Measurements from ENCODE around the gene COL6A3. TPM values are rescaled to one million over a fixed set of nuclear protein-coding genes. Genes with fewer than 3 reads are reported as not detected.

Gene COL6A3
- total and polyA plus RNA-seq, 9 of the 15 experiments (the other 6 are each of a cell fraction or from before 2014, with no cell fraction given), result 0.07 to 4.1 (median 1.5) TPM

- TF ChIP-seq, protein P1, sequence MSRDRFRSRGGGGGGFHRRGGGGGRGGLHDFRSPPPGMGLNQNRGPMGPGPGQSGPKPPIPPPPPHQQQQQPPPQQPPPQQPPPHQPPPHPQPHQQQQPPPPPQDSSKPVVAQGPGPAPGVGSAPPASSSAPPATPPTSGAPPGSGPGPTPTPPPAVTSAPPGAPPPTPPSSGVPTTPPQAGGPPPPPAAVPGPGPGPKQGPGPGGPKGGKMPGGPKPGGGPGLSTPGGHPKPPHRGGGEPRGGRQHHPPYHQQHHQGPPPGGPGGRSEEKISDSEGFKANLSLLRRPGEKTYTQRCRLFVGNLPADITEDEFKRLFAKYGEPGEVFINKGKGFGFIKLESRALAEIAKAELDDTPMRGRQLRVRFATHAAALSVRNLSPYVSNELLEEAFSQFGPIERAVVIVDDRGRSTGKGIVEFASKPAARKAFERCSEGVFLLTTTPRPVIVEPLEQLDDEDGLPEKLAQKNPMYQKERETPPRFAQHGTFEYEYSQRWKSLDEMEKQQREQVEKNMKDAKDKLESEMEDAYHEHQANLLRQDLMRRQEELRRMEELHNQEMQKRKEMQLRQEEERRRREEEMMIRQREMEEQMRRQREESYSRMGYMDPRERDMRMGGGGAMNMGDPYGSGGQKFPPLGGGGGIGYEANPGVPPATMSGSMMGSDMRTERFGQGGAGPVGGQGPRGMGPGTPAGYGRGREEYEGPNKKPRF (IDR thresholded peaks at IDR 0.05; ENCODE audit: low read depth, low read length), result no peak
- TF ChIP-seq ZNF239 (CRISPR knock-in tag; IDR thresholded peaks at IDR 0.05) (no peak), CREB3L1 (IDR thresholded peaks at IDR 0.05; ENCODE audit: borderline replicate concordance, low read depth) (no peak), KDM5B (IDR thresholded peaks at IDR 0.05; ENCODE audit: insufficient replicate concordance, low read depth, low read length) (no peak)
These were observed 24.1 kb downstream of the COL6A3 start (continued) for GRCh38 chr2:237389831-237390230.

DNA sequence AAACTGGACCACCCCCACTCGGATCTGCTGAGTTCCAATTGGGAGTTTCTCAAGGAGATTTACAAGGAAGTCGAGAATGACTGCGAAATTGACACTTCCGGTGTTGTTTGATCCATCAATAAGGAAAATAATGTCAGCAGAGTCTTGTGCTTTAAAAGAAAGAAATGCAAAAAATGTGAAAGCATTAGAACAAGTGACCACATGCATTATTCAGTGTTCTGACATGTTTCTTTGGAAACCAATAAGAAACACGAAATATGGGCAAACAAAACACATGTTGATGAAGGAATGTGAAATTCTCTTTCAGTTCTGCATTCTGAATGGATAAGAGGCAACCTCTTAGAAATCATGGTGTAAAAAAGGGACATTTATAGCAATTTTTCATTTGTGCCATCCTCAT, 25.9 kb downstream of the COL6A3 start:
- DNase-seq (ENCODE audit: extremely low read depth in 1 of 4, low spot score in 3 of 4), result no peak
- Histone ChIP-seq H2AFZ (ENCODE audit: low read depth, low read length) (no peak overlapping the region), H3K9me3 (replicated peaks; ENCODE audit: control insufficient read depth, insufficient read depth, low read depth, low read length) (no peaks in the 10 kb centered on the region), H3K79me2 (ENCODE audit: control insufficient read depth, insufficient read depth, low read length) (no peaks in the 10 kb centered on the region), H3K9me1 (ENCODE audit: control insufficient read depth, insufficient read depth, low read length) (no peaks in the 10 kb centered on the region), H4K20me1 (replicated peaks; ENCODE audit: control insufficient read depth, insufficient read depth, low read length) (no peaks in the 10 kb centered on the region), H3K9ac (ENCODE audit: insufficient read depth in 1 of 2, low read depth in 2 of 2, low read length in 2 of 2) (no peak overlapping the region), H3K4me2 (ENCODE audit: insufficient read depth, low read length) (no peak overlapping the region), H3K27ac (ENCODE audit: extremely low read depth, low read depth, low read length) (no peak overlapping the region), H3K36me3 (ENCODE audit: control insufficient read depth, insufficient read depth, low read length) (no peaks in the 10 kb centered on the region), H3K27me3 (ENCODE audit: control insufficient read depth in 2 of 2, insufficient read depth in 2 of 2, low read length in 2 of 2) (peaks cover 0 to 7% of the 10 kb centered on the region in 2 experiments; a peak in 2 of 5 replicates), H3K4me3 (no peak overlapping the region), H3K4me1 (replicated peaks in 1 of 2; ENCODE audit: control insufficient read depth in 2 of 2, insufficient read depth in 2 of 2, low read length in 2 of 2) (no peaks in the 10 kb centered on the region)
- in situ Hi-C loops (cut with MboI) (no loop called here), intact Hi-C loops (cut with micrococcal nuclease) (no loop called here)
- CTCF ChIA-PET (ENCODE audit: low intra/inter-chr PET ratio), result no interaction called here
- no peak for FAIRE-seq
- POLR2A ChIA-PET, result interaction anchor here (1.1 kb wide), 1 partner anchor 9 kb away, joined by 3 read pairs; no protein-coding TSS in a partner anchor
- ATAC-seq, result no peak
- no TSS peak for BruUV-seq (replicated peaks)
- WGBS (ENCODE audit: insufficient coverage, low coverage, missing lambda C conversion rate), result 5% methylated on average over 5 of the region's 5 CpGs
- TF ChIP-seq CREB3L1 (IDR thresholded peaks at IDR 0.05; ENCODE audit: borderline replicate concordance, low read depth) (no peak), PHF8 (IDR thresholded peaks at IDR 0.05; ENCODE audit: borderline replicate concordance, low read length) (no peak), ZNF79 (CRISPR knock-in tag; IDR thresholded peaks at IDR 0.05; ENCODE audit: low read depth) (no peak), RNF219 (CRISPR knock-in tag; IDR thresholded peaks at IDR 0.05) (no peak)
- TF ChIP-seq, protein P2, sequence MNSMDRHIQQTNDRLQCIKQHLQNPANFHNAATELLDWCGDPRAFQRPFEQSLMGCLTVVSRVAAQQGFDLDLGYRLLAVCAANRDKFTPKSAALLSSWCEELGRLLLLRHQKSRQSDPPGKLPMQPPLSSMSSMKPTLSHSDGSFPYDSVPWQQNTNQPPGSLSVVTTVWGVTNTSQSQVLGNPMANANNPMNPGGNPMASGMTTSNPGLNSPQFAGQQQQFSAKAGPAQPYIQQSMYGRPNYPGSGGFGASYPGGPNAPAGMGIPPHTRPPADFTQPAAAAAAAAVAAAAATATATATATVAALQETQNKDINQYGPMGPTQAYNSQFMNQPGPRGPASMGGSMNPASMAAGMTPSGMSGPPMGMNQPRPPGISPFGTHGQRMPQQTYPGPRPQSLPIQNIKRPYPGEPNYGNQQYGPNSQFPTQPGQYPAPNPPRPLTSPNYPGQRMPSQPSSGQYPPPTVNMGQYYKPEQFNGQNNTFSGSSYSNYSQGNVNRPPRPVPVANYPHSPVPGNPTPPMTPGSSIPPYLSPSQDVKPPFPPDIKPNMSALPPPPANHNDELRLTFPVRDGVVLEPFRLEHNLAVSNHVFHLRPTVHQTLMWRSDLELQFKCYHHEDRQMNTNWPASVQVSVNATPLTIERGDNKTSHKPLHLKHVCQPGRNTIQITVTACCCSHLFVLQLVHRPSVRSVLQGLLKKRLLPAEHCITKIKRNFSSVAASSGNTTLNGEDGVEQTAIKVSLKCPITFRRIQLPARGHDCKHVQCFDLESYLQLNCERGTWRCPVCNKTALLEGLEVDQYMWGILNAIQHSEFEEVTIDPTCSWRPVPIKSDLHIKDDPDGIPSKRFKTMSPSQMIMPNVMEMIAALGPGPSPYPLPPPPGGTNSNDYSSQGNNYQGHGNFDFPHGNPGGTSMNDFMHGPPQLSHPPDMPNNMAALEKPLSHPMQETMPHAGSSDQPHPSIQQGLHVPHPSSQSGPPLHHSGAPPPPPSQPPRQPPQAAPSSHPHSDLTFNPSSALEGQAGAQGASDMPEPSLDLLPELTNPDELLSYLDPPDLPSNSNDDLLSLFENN (IDR thresholded peaks at IDR 0.05; ENCODE audit: low read depth in 2 of 2, low read length in 2 of 2), result no peak

All from K562 (cell line).